Stomach (tissue), 4 donors: ENCODE data around the gene ZNF600.

Source experiments
- CTCF ChIP-seq, 7 experiments: fragments of 450-650 bp in 4 of 7; fragments of 200-600 bp in 3 of 7; sonication (generic) in 3 of 7; IDR thresholded peaks; one replicate each; pipeline ENCODE4 v1.5.1; 2016 to 2019; ENCODE audit warnings: antibody characterized with exemption in 7 of 7, control low read depth in 2 of 7, mild to moderate bottlenecking in 1 of 7
- EP300 ChIP-seq: sonication (generic); formaldehyde crosslinking; IDR thresholded peaks from one replicate; pipeline ENCODE4 v1.6.1; 2017; ENCODE audit warnings: antibody characterized with exemption
- POLR2A ChIP-seq, 4 donors: fragments of 450-650 bp; IDR thresholded peaks; one replicate each; pipeline ENCODE4 v1.6.1; 2016; ENCODE audit warnings: antibody characterized with exemption in 4 of 4, control low read depth in 2 of 4, mild to moderate bottlenecking in 1 of 4, moderate library complexity in 1 of 4
- POLR2AphosphoS5 ChIP-seq, 3 donors: sonication (generic); formaldehyde crosslinking; IDR thresholded peaks; one replicate each; pipeline ENCODE4 v1.6.1; 2016; ENCODE audit warnings: antibody characterized with exemption in 3 of 3

GRCh38 chr19:52734331-52734892, 52.2 kb downstream of the ZNF600 start:
- TF ChIP-seq CTCF (IDR thresholded peaks at IDR 0.05), result no peak
- TF ChIP-seq POLR2A (IDR thresholded peaks at IDR 0.05), result no peak
- no peak for TF ChIP-seq EP300
- no peak for TF ChIP-seq POLR2AphosphoS5 (IDR thresholded peaks at IDR 0.05)
